Kidney (tissue), 14 donors: Measurements from ENCODE around the gene TBC1D10A. TPM values are rescaled to one million over a fixed set of nuclear protein-coding genes. Genes with fewer than 3 reads are reported as not detected.
A peak's percentile ranks its signal among the peaks of the same experiment; 100 is the strongest.

Experiments
- DNase-seq, 5 donors: peaks; one replicate each; pipeline ENCODE4 v3.0.0-alpha.2; 2013 to 2020
- FAIRE-seq: peaks from 2 replicates; lab custom pipeline; 2012; peaks lifted over from hg19 to GRCh38; lab: Jason Lieb, UNC
- H3K27ac ChIP-seq, 2 donors: one replicate each; pipeline ENCODE4 v1.7.0; 2013; ENCODE audit warnings: low read depth in 2 of 2, low read length in 2 of 2, inconsistent platforms in 1 of 2
- H3K27me3 ChIP-seq: one replicate; pipeline ENCODE4 v1.7.1; 2013; ENCODE audit warnings: low read length, inconsistent platforms; ENCODE audit not compliant: control insufficient read depth, insufficient read depth
- H3K36me3 ChIP-seq, 3 donors: one replicate each; pipeline versions ENCODE4 v1.7.0 to v1.7.1; 2013; ENCODE audit warnings: low read length in 3 of 3, control low read depth in 1 of 3, inconsistent platforms in 1 of 3; ENCODE audit not compliant: insufficient read depth in 3 of 3, control insufficient read depth in 2 of 3
- H3K4me1 ChIP-seq, 3 donors: one replicate each; pipeline versions ENCODE4 v1.7.0 to v1.7.1; 2013; ENCODE audit warnings: low read length in 3 of 3, inconsistent platforms in 1 of 3, low read depth in 1 of 3; ENCODE audit not compliant: control insufficient read depth in 2 of 3, insufficient read depth in 2 of 3
- H3K4me3 ChIP-seq, 3 donors: one replicate each; pipeline versions ENCODE4 v1.7.0 to v1.8.1; 2013; ENCODE audit warnings: low read length in 3 of 3, control low read depth in 1 of 3, inconsistent platforms in 1 of 3
- H3K9ac ChIP-seq, 3 donors: one replicate each; pipeline versions ENCODE4 v1.7.0 to v1.7.1; 2013; ENCODE audit warnings: low read length in 3 of 3, control low read depth in 1 of 3, inconsistent platforms in 1 of 3
- H3K9me3 ChIP-seq, 3 donors: one replicate each; pipeline versions ENCODE4 v1.7.0 to v1.7.1; 2013; ENCODE audit warnings: low read length in 3 of 3, control low read depth in 1 of 3, inconsistent platforms in 1 of 3; ENCODE audit not compliant: control insufficient read depth in 2 of 3, insufficient read depth in 1 of 3
- intact Hi-C: fragments of 100-400 bp; cut with DNase I; formaldehyde crosslinking; loops from one replicate; pipeline ENCODE4 v1.11.1; 2022
- polyA plus RNA-seq: library from polyadenylated mRNA; stranded (reverse); fragments of 350-450 nt; fragmentation: Illumina TruSeq; extraction: RNeasy Lipid Tissue Mini Kit (QIAGEN cat#74804); gene quantifications from one replicate; pipeline ENCODE4 v1.2.3, GENCODE V29; 2014; ENCODE audit warnings: low read depth, low replicate concordance; ENCODE audit not compliant: insufficient read depth
- total RNA-seq: library from RNA; stranded (reverse); fragmentation: NEBNext Ultra II Directional; extraction: Animal tissue kit (Norgen Biotek cat#: 25700); gene quantifications from one replicate; pipeline ENCODE4 v1.2.1, GENCODE V29; 2021
- TF ChIP-seq, protein P1 (sequence below): IDR thresholded peaks from 3 replicates; pipeline ENCODE4 v1.5.1; 2012; ENCODE audit warnings: mild to moderate bottlenecking, moderate library complexity, borderline replicate concordance; ENCODE audit not compliant: insufficient read depth; ENCODE audit errors: extremely low read depth
- donor health status: control.
- donor health status: control.
- donor health status: control.
- donor health status: control.
- donor health status: control.
- donor health status: DM: yes; HTN: yes; CAD: no.
- donor health status: Normal renal cell carcinoma (clear cell type).

Gene TBC1D10A
- total and polyA plus RNA-seq, 2 donors from 2014 or later = 31.0 to 34.5 TPM

DNA sequence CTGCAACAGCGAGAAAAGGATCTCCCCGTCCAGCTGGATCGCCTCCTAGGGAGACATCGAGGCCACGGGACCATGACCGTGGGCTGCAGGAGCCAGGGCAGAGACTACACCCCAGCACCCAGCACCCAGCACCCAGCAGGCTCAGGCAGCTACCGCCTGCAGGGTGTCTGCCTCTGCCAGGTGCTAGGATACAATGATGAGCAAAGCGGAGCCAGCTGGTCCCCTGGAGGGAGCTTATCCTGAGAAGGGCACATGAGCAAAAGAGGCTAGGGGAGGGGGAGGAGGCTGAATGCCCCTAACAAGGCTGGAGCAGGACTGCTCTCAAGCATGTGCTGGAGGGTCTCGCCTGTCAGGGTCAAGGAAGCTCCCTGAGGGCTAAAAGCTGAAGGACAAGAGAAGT, 32.7 kb downstream of the TBC1D10A start:
- H3K9me3 ChIP-seq = no peaks in the 10 kb centered on the region
- no peak overlapping the region for H3K27ac ChIP-seq
- no peak overlapping the region for H3K4me3 ChIP-seq
- H3K4me1 ChIP-seq = peaks cover 0 to 22% (median 20%) of the 10 kb centered on the region in 3 donors
- H3K9ac ChIP-seq = no peak overlapping the region
- H3K27me3 ChIP-seq = no peaks in the 10 kb centered on the region
- DNase-seq (no peak), FAIRE-seq (no peak)
- TF ChIP-seq, protein P1, sequence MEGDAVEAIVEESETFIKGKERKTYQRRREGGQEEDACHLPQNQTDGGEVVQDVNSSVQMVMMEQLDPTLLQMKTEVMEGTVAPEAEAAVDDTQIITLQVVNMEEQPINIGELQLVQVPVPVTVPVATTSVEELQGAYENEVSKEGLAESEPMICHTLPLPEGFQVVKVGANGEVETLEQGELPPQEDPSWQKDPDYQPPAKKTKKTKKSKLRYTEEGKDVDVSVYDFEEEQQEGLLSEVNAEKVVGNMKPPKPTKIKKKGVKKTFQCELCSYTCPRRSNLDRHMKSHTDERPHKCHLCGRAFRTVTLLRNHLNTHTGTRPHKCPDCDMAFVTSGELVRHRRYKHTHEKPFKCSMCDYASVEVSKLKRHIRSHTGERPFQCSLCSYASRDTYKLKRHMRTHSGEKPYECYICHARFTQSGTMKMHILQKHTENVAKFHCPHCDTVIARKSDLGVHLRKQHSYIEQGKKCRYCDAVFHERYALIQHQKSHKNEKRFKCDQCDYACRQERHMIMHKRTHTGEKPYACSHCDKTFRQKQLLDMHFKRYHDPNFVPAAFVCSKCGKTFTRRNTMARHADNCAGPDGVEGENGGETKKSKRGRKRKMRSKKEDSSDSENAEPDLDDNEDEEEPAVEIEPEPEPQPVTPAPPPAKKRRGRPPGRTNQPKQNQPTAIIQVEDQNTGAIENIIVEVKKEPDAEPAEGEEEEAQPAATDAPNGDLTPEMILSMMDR = no peak
- H3K36me3 ChIP-seq = peaks cover 0 to 61% (median 30%) of the 10 kb centered on the region in 3 donors
- intact Hi-C loops = no loop called here

DNA sequence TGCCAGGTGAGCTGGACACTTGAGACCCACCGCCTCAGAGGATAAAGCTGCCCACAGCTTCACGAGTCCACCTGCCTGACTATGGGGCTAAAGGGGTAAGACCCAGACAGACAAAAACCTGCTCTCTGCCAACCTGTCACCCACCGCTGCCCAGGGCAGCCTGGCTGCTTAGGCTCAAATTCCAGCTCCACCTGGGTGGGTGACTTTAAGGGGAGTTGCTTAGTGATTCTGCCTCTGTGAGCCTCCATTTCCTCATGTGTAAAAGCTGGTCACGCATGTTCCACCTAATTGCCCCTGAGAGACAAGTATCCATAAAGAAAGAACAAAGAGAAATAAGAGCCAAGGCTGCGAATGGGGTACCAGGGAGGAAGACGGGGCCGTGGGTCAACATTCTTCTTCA, 33.7 kb downstream of the TBC1D10A start:
- FAIRE-seq (no peak), DNase-seq (peak in 2 of 5 donors; percentile 47 to 59)
- intact Hi-C loops = no loop called here
- H3K4me1 ChIP-seq = peaks cover 0 to 24% (median 22%) of the 10 kb centered on the region in 3 donors
- no peak overlapping the region for H3K4me3 ChIP-seq
- H3K27me3 ChIP-seq = no peaks in the 10 kb centered on the region
- H3K27ac ChIP-seq = no peak overlapping the region
- no peak overlapping the region for H3K9ac ChIP-seq
- H3K9me3 ChIP-seq = no peaks in the 10 kb centered on the region
- H3K36me3 ChIP-seq = peaks cover 0 to 50% (median 24%) of the 10 kb centered on the region in 3 donors
- TF ChIP-seq, protein P1 = no peak

DNA sequence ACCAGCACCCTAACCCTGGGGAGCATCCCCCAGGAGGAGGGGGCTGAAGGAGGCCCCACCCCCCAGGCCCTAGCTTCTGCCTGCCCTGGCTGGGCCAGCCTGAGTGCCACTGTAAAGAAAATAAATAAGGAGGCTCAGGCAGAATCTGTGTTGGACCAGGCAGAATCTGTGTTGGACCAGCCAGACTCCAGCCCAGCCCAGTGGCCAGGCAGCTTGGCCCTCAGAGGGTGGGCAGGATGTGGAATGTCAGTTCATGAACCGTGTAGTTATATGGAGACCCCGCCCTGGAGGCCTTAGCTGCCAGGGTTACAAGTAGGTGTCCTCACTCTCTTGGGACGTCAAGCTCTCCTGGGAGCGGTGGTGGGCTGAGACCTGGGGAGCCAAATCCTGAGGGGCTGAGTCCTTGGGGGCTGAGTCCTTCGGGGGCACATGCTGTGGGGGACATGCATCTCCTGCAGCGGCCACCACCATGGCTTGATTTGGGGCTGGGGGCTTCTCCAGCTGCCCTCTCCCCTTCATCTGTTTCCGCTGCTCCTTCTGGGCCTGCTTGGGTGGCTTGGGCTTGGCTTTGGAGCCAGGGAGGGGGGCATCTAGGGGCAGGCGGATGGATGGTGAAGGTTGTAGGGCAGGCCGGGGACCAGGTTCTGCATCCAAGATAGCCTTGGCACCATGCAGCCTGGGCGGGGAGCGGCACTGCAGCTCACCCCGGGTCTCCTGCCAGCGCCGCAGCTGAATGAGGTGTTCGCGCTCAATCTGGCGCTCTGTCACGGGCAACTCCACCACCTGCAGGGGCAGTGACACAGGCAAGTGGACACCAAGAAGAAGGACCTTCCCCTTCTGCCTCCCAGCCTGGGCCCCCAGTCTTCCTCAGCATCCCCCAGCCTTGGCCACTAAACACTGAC, 34.4 kb downstream of the TBC1D10A start:
- Histone ChIP-seq H3K9ac (peak overlapping the region in 1 of 3 donors; percentile 52), H3K4me1 (peaks cover 0 to 31% (median 25%) of the 10 kb centered on the region in 3 donors), H3K36me3 (peaks cover 0 to 44% (median 19%) of the 10 kb centered on the region in 3 donors), H3K27me3 (no peaks in the 10 kb centered on the region), H3K9me3 (no peaks in the 10 kb centered on the region), H3K4me3 (no peak overlapping the region), H3K27ac (peak overlapping the region; percentile 91 to 93)
- FAIRE-seq (no peak), DNase-seq (no peak)
- intact Hi-C loops = no loop called here
- TF ChIP-seq, protein P1 = no peak
